HG03432 (cell line): Measurements from ENCODE around the gene ZNF184.

ENCODE experiments used
- ATAC-seq: cut with Tn5 transposase; IDR thresholded peaks from one replicate; pipeline ENCODE4 v1.9.1; 2021; ENCODE audit warnings: mild to moderate bottlenecking, moderate library complexity; ENCODE audit not compliant: unreplicated experiment

ZNF184 gene

GRCh38 chr6:27479319-27480182 lies 6.6 kb upstream of the ZNF184 start:
- peak; percentile 69 for ATAC-seq

- peak; percentile 63 for ATAC-seq
Observed at GRCh38 chr6:27478706-27479318, 5.9 kb upstream of the ZNF184 start.

- peak; percentile 27 for ATAC-seq
Observed at GRCh38 chr6:27478141-27478705, 5.3 kb upstream of the ZNF184 start.

GRCh38 chr6:27477318-27478013 lies 4.6 kb upstream of the ZNF184 start:
- ATAC-seq = no peak

GRCh38 chr6:27476090-27476489 lies 3.2 kb upstream of the ZNF184 start:
- no peak for ATAC-seq

- no peak for ATAC-seq
Observed at GRCh38 chr6:27474672-27475071, 1.8 kb upstream of the ZNF184 start.

GRCh38 chr6:27474172-27474465 lies 1.2 kb upstream of the ZNF184 start:
- no peak for ATAC-seq

GRCh38 chr6:27472182-27472616 lies 706 bp downstream of the ZNF184 start:
- ATAC-seq = peak; percentile 46

- no peak for ATAC-seq
Observed at GRCh38 chr6:27471365-27472115, 1.4 kb downstream of the ZNF184 start.

GRCh38 chr6:27470023-27470422 lies 2.9 kb downstream of the ZNF184 start:
- no peak for ATAC-seq

- ATAC-seq = no peak
Observed at GRCh38 chr6:27468334-27468733, 4.6 kb downstream of the ZNF184 start.

- ATAC-seq = no peak
Observed at GRCh38 chr6:27452496-27452897, 20.4 kb downstream of the ZNF184 start.

- ATAC-seq = no peak
Observed at GRCh38 chr6:27451660-27452390, 21.1 kb downstream of the ZNF184 start.

- no peak for ATAC-seq
Observed at GRCh38 chr6:27448456-27448855, 24.4 kb downstream of the ZNF184 start.

GRCh38 chr6:27442932-27443331 lies 30.0 kb downstream of the ZNF184 start:
- no peak for ATAC-seq

- no peak for ATAC-seq
Observed at GRCh38 chr6:27441001-27441400, 31.9 kb downstream of the ZNF184 start.

GRCh38 chr6:27439371-27439770 lies 33.5 kb downstream of the ZNF184 start:
- no peak for ATAC-seq

GRCh38 chr6:27433714-27434113 lies 39.2 kb downstream of the ZNF184 start:
- ATAC-seq = no peak

- no peak for ATAC-seq
Observed at GRCh38 chr6:27428966-27429365, 43.9 kb downstream of the ZNF184 start.

GRCh38 chr6:27428502-27428901 lies 44.4 kb downstream of the ZNF184 start:
- ATAC-seq = no peak
